ENCODE measurements around the gene ADAMTS2. TPM values are rescaled to one million over a fixed set of nuclear protein-coding genes. Genes with fewer than 3 reads are reported as not detected.

The ADAMTS2 gene
- total and polyA plus RNA-seq, 2 of the 8 experiments (the other 6 are each of a cell fraction or from before 2014, with no cell fraction given): 6.6 to 7.3 TPM

- Histone ChIP-seq H3K23me2 (ENCODE audit: low read depth, low read length) (no peaks in the 10 kb centered on the region), H3K79me1 (ENCODE audit: low read depth, low read length) (no peaks in the 10 kb centered on the region), H2AFZ (ENCODE audit: low read length) (no peak overlapping the region), H3K9ac (replicated peaks in 1 of 4; ENCODE audit: extremely low read depth in 1 of 4, low read depth in 3 of 4, low read length in 3 of 4) (no peak overlapping the region), H3K14ac (ENCODE audit: insufficient read length) (no peak overlapping the region), H2BK120ac (replicated peaks; ENCODE audit: low read depth, low read length) (no peak overlapping the region), H3K18ac (ENCODE audit: extremely low read depth, low read length) (no peak overlapping the region), H3K4ac (replicated peaks; ENCODE audit: insufficient read length, low read depth, low read length) (no peak overlapping the region), H4K8ac (ENCODE audit: extremely low read depth, insufficient read depth, low read length) (no peak overlapping the region), H3K27ac (ENCODE audit: low read depth, low read length) (no peak overlapping the region), H3K4me3 (ENCODE audit: extremely low read depth in 1 of 4, insufficient read depth in 2 of 4, low read depth in 3 of 4, low read length in 4 of 4) (no peak overlapping the region), H3K79me2 (ENCODE audit: control insufficient read depth in 1 of 2, insufficient read depth in 2 of 2, low read length in 2 of 2) (no peaks in the 10 kb centered on the region), H4K20me1 (replicated peaks in 1 of 2; ENCODE audit: control insufficient read depth in 1 of 2, insufficient read depth in 2 of 2, low read length in 2 of 2) (no peaks in the 10 kb centered on the region), H3K4me1 (replicated peaks in 1 of 4; ENCODE audit: control insufficient read depth in 3 of 4, insufficient read depth in 4 of 4, low read length in 3 of 4) (no peaks in the 10 kb centered on the region), H3K36me3 (ENCODE audit: control insufficient read depth in 2 of 4, insufficient read depth in 4 of 4, low read length in 3 of 4) (no peaks in the 10 kb centered on the region), H4K91ac (replicated peaks; ENCODE audit: insufficient read length, low read length) (no peak overlapping the region), H4K5ac (ENCODE audit: insufficient read length, low read depth, low read length) (no peak overlapping the region), H2BK12ac (ENCODE audit: low read depth, low read length) (no peak overlapping the region), H3K9me3 (ENCODE audit: insufficient read depth in 2 of 2, low read depth in 1 of 2, low read length in 1 of 2) (peaks cover 8 to 45% of the 10 kb centered on the region in 2 experiments; a peak in 3 of 4 replicates), H2BK5ac (ENCODE audit: low read depth, low read length) (no peak overlapping the region), H2AK5ac (ENCODE audit: low read depth, low read length) (no peak overlapping the region), H3K27me3 (replicated peaks in 1 of 4; ENCODE audit: control insufficient read depth in 3 of 4, extremely low read depth in 1 of 4, insufficient read depth in 3 of 4, low read length in 3 of 4) (no peaks in the 10 kb centered on the region), H3K4me2 (ENCODE audit: insufficient read depth in 1 of 2, low read depth in 2 of 2, low read length in 2 of 2) (no peak overlapping the region), H2BK20ac (ENCODE audit: low read length) (no peak overlapping the region), H3K23ac (ENCODE audit: insufficient read length) (no peak overlapping the region), H3K56ac (replicated peaks; ENCODE audit: insufficient read length, low read depth, low read length) (no peak overlapping the region), H2BK15ac (ENCODE audit: low read length) (no peak overlapping the region)
- FAIRE-seq (no peak), DNase-seq (ENCODE audit: low read depth in 1 of 2, low spot score in 2 of 2) (no peak)
- ChIA-PET CTCF (ENCODE audit: partially characterized antibody) (no interaction called here), POLR2A (ENCODE audit: partially characterized antibody) (interaction anchor here (0.7 kb wide), 1 partner anchor 13 kb away, joined by 3 read pairs; no protein-coding TSS in a partner anchor)
- 88% methylated on average over 14 of the region's 14 CpGs; no CpG with 5 or more reads in 1 of the 2 experiments for WGBS, 2 experiments (ENCODE audit: extremely low coverage in 1 of 2, insufficient coverage in 1 of 2, insufficient read length in 1 of 2, insufficient replicate concordance in 2 of 2, low coverage in 1 of 2, low lambda C conversion rate in 2 of 2, missing lambda C conversion rate in 1 of 2)
Measured at GRCh38 chr5:179128976-179129375, 216.3 kb downstream of the ADAMTS2 start.
